Osteoblast (primary cell): ENCODE measurements around the gene NEXN. TPM values are rescaled to one million over a fixed set of nuclear protein-coding genes. Genes with fewer than 3 reads are reported as not detected.
"Not testable (repeated sequence)": the region's sequence is repeated elsewhere in the genome, so short reads cannot be mapped to it uniquely, and the experiment has no call there.

Experiments used
- DNase-seq: peaks from one replicate; pipeline ENCODE4 v3.0.0; 2011; ENCODE audit warnings: low spot score, mixed read lengths; ENCODE audit not compliant: insufficient read length; ENCODE audit errors: missing footprints
- H2AFZ ChIP-seq: 2 replicates; pipeline ENCODE4 v1.6.0; 2011; ENCODE audit warnings: mild to moderate bottlenecking, low read length
- H3K27ac ChIP-seq: 2 replicates; pipeline ENCODE4 v1.5.1; 2011; ENCODE audit warnings: mild to moderate bottlenecking, low read depth, low read length, moderate library complexity
- H3K27me3 ChIP-seq: 2 replicates; pipeline ENCODE4 v1.6.0; 2012; ENCODE audit warnings: mild to moderate bottlenecking, control low read depth, inconsistent platforms, low read length, moderate library complexity; ENCODE audit not compliant: insufficient read depth
- H3K36me3 ChIP-seq: 2 replicates; pipeline ENCODE4 v1.5.1; 2011; ENCODE audit warnings: mild to moderate bottlenecking, low read length, control low read depth, moderate library complexity; ENCODE audit not compliant: insufficient read depth
- H3K4me1 ChIP-seq: 2 replicates; pipeline ENCODE4 v1.5.1; 2011; ENCODE audit warnings: mild to moderate bottlenecking, low read length, control low read depth, moderate library complexity; ENCODE audit not compliant: insufficient read depth
- H3K4me2 ChIP-seq: 2 replicates; pipeline ENCODE4 v1.6.0; 2011; ENCODE audit warnings: mild to moderate bottlenecking, low read length; ENCODE audit not compliant: insufficient read depth
- H3K4me3 ChIP-seq: fragments of 200-600 bp; sonication (generic); 3 replicates; pipeline ENCODE4 v1.5.1; 2012; ENCODE audit warnings: mild to moderate bottlenecking, low read length, inconsistent platforms; ENCODE audit not compliant: insufficient read depth
- H3K79me2 ChIP-seq: 2 replicates; pipeline ENCODE4 v1.6.0; 2012; ENCODE audit warnings: mild to moderate bottlenecking, low read length, control low read depth, inconsistent platforms; ENCODE audit not compliant: insufficient read depth
- H3K9me3 ChIP-seq: 2 replicates; pipeline ENCODE4 v1.5.1; 2011; ENCODE audit warnings: low read depth, low read length, control low read depth
- H4K20me1 ChIP-seq: 2 replicates; pipeline ENCODE4 v1.6.0; 2012; ENCODE audit warnings: mild to moderate bottlenecking, low read length, control low read depth; ENCODE audit not compliant: insufficient read depth
- total RNA-seq: library from RNA; depleted of rRNA; stranded (reverse); fragments of >200 nt; gene quantifications from 2 replicates; pipeline ENCODE4 v1.2.3, GENCODE V29; 2012
- TF ChIP-seq, protein P1 (sequence below): IDR thresholded peaks from 2 replicates; pipeline ENCODE4 v1.5.1; 2011; ENCODE audit warnings: mild to moderate bottlenecking, low read depth, low read length, moderate library complexity; ENCODE audit errors: extremely low read depth

Gene NEXN
- total RNA-seq, 1 donor, result 6.9 TPM

DNA sequence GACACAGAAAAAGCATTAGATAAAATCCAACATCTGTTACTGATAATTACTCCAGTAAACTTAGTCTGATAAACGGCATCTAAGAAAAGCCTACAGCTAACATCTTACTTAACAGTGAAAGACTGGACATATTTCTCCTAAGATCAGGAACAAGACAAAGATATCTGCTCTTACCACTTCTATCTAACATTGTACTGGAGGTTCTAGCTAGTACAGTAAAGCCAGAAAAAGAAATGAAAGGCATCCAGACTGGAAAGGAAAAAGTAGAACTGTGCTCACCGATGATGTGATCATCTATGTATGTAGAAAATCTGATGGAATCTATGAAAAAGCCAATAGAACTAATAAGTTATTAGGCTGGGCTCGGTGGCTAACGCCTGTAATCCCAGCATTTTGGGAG lies 21.7 kb downstream of the NEXN start:
- H2AFZ ChIP-seq, result no peak overlapping the region
- no peak for DNase-seq
- no peaks in the 10 kb centered on the region for H3K9me3 ChIP-seq
- no peak overlapping the region for H3K4me2 ChIP-seq
- TF ChIP-seq, protein P1, sequence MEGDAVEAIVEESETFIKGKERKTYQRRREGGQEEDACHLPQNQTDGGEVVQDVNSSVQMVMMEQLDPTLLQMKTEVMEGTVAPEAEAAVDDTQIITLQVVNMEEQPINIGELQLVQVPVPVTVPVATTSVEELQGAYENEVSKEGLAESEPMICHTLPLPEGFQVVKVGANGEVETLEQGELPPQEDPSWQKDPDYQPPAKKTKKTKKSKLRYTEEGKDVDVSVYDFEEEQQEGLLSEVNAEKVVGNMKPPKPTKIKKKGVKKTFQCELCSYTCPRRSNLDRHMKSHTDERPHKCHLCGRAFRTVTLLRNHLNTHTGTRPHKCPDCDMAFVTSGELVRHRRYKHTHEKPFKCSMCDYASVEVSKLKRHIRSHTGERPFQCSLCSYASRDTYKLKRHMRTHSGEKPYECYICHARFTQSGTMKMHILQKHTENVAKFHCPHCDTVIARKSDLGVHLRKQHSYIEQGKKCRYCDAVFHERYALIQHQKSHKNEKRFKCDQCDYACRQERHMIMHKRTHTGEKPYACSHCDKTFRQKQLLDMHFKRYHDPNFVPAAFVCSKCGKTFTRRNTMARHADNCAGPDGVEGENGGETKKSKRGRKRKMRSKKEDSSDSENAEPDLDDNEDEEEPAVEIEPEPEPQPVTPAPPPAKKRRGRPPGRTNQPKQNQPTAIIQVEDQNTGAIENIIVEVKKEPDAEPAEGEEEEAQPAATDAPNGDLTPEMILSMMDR, result no peak
- peaks cover 7% of the 10 kb centered on the region for H4K20me1 ChIP-seq
- no peaks in the 10 kb centered on the region for H3K4me1 ChIP-seq
- H3K27ac ChIP-seq, result no peak overlapping the region
- H3K4me3 ChIP-seq, result no peak overlapping the region
- H3K36me3 ChIP-seq, result peaks cover 7% of the 10 kb centered on the region
- no peaks in the 10 kb centered on the region for H3K27me3 ChIP-seq
- peaks cover 66% of the 10 kb centered on the region for H3K79me2 ChIP-seq

DNA sequence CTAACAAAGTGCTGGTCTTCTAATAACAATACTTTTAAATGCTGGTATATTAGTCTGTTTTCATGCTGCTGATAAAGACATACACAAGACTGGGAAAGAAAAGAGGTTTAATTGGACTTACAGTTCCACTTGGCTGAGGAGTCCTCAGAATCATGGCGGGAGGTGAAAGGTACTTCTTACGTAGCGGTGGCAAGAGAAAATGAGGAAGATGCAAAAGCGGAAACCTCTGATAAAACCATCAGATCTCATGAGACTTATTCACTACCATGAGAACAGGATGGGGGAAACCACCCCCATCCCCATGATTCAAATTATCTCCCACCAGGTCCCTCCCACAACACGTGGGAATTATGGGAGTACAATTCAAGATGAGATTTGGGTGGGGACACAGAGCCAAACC lies 30.5 kb downstream of the NEXN start:
- H3K4me2 ChIP-seq, H3K4me3 ChIP-seq, H3K4me1 ChIP-seq, H3K27ac ChIP-seq, H2AFZ ChIP-seq, H3K9me3 ChIP-seq, H4K20me1 ChIP-seq, DNase-seq, H3K27me3 ChIP-seq, H3K79me2 ChIP-seq: not testable (repeated sequence)
- H3K36me3 ChIP-seq, result peaks cover 51% of the 10 kb centered on the region

DNA sequence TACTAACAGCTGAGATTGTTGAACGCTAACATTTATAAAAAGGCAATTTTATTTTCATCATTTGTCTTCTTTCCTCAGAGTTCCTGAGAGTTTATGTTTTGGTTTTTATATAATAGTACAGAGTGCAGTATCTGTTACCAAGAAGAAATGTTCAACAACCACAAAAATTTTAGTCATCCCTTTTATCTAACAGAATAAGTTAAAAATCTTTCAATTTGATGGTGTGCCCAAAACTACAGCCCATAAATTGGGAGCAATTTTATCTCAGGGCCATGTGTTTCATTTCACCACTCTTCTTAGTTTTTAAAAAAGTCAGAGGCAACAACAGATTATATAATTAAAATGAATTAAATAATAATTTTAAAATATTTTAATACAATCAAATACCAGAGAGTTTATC lies 37.1 kb downstream of the NEXN start:
- TF ChIP-seq, protein P1, result no peak
- Histone ChIP-seq H3K36me3 (peaks cover 65% of the 10 kb centered on the region), H3K4me3 (no peak overlapping the region), H3K4me1 (peaks cover 6% of the 10 kb centered on the region), H4K20me1 (no peaks in the 10 kb centered on the region), H2AFZ (no peak overlapping the region), H3K79me2 (peaks cover 2% of the 10 kb centered on the region), H3K27me3 (no peaks in the 10 kb centered on the region), H3K27ac (no peak overlapping the region), H3K9me3 (no peaks in the 10 kb centered on the region), H3K4me2 (no peak overlapping the region)
- DNase-seq, result no peak

- Histone ChIP-seq H3K4me3 (no peak overlapping the region), H3K4me1 (peaks cover 6% of the 10 kb centered on the region), H3K27ac (no peak overlapping the region), H2AFZ (no peak overlapping the region), H3K27me3 (no peaks in the 10 kb centered on the region), H4K20me1 (no peaks in the 10 kb centered on the region), H3K79me2 (peaks cover 5% of the 10 kb centered on the region), H3K4me2 (no peak overlapping the region), H3K36me3 (peaks cover 66% of the 10 kb centered on the region), H3K9me3 (no peaks in the 10 kb centered on the region)
- DNase-seq, result no peak
- TF ChIP-seq, protein P1, result no peak
Observed at GRCh38 chr1:77925956-77926355, 37.5 kb downstream of the NEXN start.
